ENCODE results near the gene RERE.

- TF ChIP-seq CTCF (IDR thresholded peaks at IDR 0.05; ENCODE audit: insufficient read depth, low read length, poor library complexity, severe bottlenecking): no peak
- no peak for TF ChIP-seq EZH2phosphoT487 (conservative IDR thresholded peaks at IDR 0.05; ENCODE audit: low read length)
These were observed 443.1 kb downstream of the RERE start for GRCh38 chr1:8374356-8374755.

Data from SU-DHL-6 (cell line).